ENCODE data around the gene CD109. TPM values are rescaled to one million over a fixed set of nuclear protein-coding genes. Genes with fewer than 3 reads are reported as not detected.

CD109 gene
- total RNA-seq, 5 donors from 2014 or later (not counting 1 experiment from before 2014, with no cell fraction given): 0.59 to 1.0 (median 0.68) TPM

- Histone ChIP-seq H3K9me3 (no peaks in the 10 kb centered on the region), H3K4me1 (ENCODE audit: control insufficient read depth in 1 of 2, extremely low read depth in 1 of 2, insufficient read depth in 2 of 2, low read length in 2 of 2) (peaks cover 5 to 10% of the 10 kb centered on the region in 2 experiments), H3K4me3 (ENCODE audit: control insufficient read depth in 1 of 2, extremely low read depth in 1 of 2, low read length in 1 of 2) (peak overlapping the region in 1 of 2 donors; percentile 18), H3K36me3 (ENCODE audit: control insufficient read depth in 2 of 2, extremely low read depth in 1 of 2, insufficient read depth in 1 of 2, low read length in 1 of 2) (no peaks in the 10 kb centered on the region), H3K27ac (ENCODE audit: low read length) (no peak overlapping the region), H3K27me3 (replicated peaks in 1 of 2; ENCODE audit: control insufficient read depth in 2 of 2, extremely low read depth in 1 of 2, insufficient read depth in 2 of 2, low read length in 1 of 2) (peaks cover 0 to 5% of the 10 kb centered on the region in 2 experiments)
- ATAC-seq (replicated peaks in 1 of 4): no peak
- peaks cover 21 to 41% of the 10 kb centered on the region in 2 donors for H3K27me3 Mint-ChIP-seq
- no peaks in the 10 kb centered on the region for H3K9me3 Mint-ChIP-seq
- peak overlapping the region; percentile 48 to 80 (median 78) for H3K4me3 Mint-ChIP-seq
- CTCF ChIA-PET: no interaction called here
- POLR2A ChIA-PET: no interaction called here
- no peaks in the 10 kb centered on the region for H3K36me3 Mint-ChIP-seq
- 61% methylated on average over 5 of the region's 10 CpGs for WGBS (ENCODE audit: insufficient coverage)
- no peak for DNase-seq
- H3K27ac Mint-ChIP-seq: peak overlapping the region in 1 of 2 donors; percentile 3
- H3K4me1 Mint-ChIP-seq: peaks cover 23 to 29% (median 26%) of the 10 kb centered on the region in 3 donors
Measured at GRCh38 chr6:73696966-73697655, 1.1 kb downstream of the CD109 start.

- CTCF ChIA-PET: no interaction called here
- WGBS (ENCODE audit: insufficient coverage): 83% methylated on average over 2 of the region's 4 CpGs
Measured at GRCh38 chr6:73699676-73700459, 3.9 kb downstream of the CD109 start.

GRCh38 chr6:73702444-73702843, 6.4 kb downstream of the CD109 start:
- H3K4me3 Mint-ChIP-seq: no peak overlapping the region
- ATAC-seq (replicated peaks in 1 of 4) (no peak), DNase-seq (no peak)
- H3K4me1 Mint-ChIP-seq: peaks cover 2 to 6% (median 5%) of the 10 kb centered on the region in 3 donors
- ChIA-PET CTCF (no interaction called here), POLR2A (no interaction called here)
- Histone ChIP-seq H3K9me3 (no peaks in the 10 kb centered on the region), H3K27ac (ENCODE audit: low read length) (no peak overlapping the region), H3K27me3 (replicated peaks in 1 of 2; ENCODE audit: control insufficient read depth in 2 of 2, extremely low read depth in 1 of 2, insufficient read depth in 2 of 2, low read length in 1 of 2) (no peaks in the 10 kb centered on the region), H3K4me3 (ENCODE audit: control insufficient read depth in 1 of 2, extremely low read depth in 1 of 2, low read length in 1 of 2) (no peak overlapping the region), H3K4me1 (ENCODE audit: control insufficient read depth in 1 of 2, extremely low read depth in 1 of 2, insufficient read depth in 2 of 2, low read length in 2 of 2) (peaks cover 0 to under 1% of the 10 kb centered on the region in 2 experiments), H3K36me3 (ENCODE audit: control insufficient read depth in 2 of 2, extremely low read depth in 1 of 2, insufficient read depth in 1 of 2, low read length in 1 of 2) (no peaks in the 10 kb centered on the region)
- H3K9me3 Mint-ChIP-seq: no peaks in the 10 kb centered on the region
- peaks cover 13 to 14% of the 10 kb centered on the region in 2 donors for H3K27me3 Mint-ChIP-seq
- H3K36me3 Mint-ChIP-seq: no peaks in the 10 kb centered on the region
- H3K27ac Mint-ChIP-seq: no peak overlapping the region
- WGBS (ENCODE audit: insufficient coverage): no CpG with 5 or more reads among the region's 2 CpGs

More at GRCh38 chr6:73699676-73700459, 3.9 kb downstream of the CD109 start:
- H3K9me3 ChIP-seq: no peaks in the 10 kb centered on the region
- Mint-ChIP-seq H3K27me3 (peaks cover 21 to 27% of the 10 kb centered on the region in 2 donors), H3K36me3 (no peaks in the 10 kb centered on the region), H3K27ac (no peak overlapping the region), H3K4me3 (no peak overlapping the region), H3K4me1 (peaks cover 23 to 29% (median 26%) of the 10 kb centered on the region in 3 donors), H3K9me3 (no peaks in the 10 kb centered on the region)
- POLR2A ChIA-PET: no interaction called here
- H3K36me3 ChIP-seq (ENCODE audit: control insufficient read depth in 2 of 2, extremely low read depth in 1 of 2, insufficient read depth in 1 of 2, low read length in 1 of 2): no peaks in the 10 kb centered on the region
- DNase-seq (no peak), ATAC-seq (replicated peaks in 1 of 4) (no peak)
- no peak overlapping the region for H3K4me3 ChIP-seq (ENCODE audit: control insufficient read depth in 1 of 2, extremely low read depth in 1 of 2, low read length in 1 of 2)
- H3K27me3 ChIP-seq (replicated peaks in 1 of 2; ENCODE audit: control insufficient read depth in 2 of 2, extremely low read depth in 1 of 2, insufficient read depth in 2 of 2, low read length in 1 of 2): peaks cover 0 to 5% of the 10 kb centered on the region in 2 experiments
- no peak overlapping the region for H3K27ac ChIP-seq (ENCODE audit: low read length)
- peaks cover 5 to 10% of the 10 kb centered on the region in 2 experiments for H3K4me1 ChIP-seq (ENCODE audit: control insufficient read depth in 1 of 2, extremely low read depth in 1 of 2, insufficient read depth in 2 of 2, low read length in 2 of 2)

GRCh38 chr6:73703466-73703865, 7.5 kb downstream of the CD109 start:
- DNase-seq (no peak), ATAC-seq (replicated peaks in 1 of 4) (no peak)
- no peaks in the 10 kb centered on the region for H3K9me3 Mint-ChIP-seq
- no peak overlapping the region for H3K4me3 ChIP-seq (ENCODE audit: control insufficient read depth in 1 of 2, extremely low read depth in 1 of 2, low read length in 1 of 2)
- H3K4me1 ChIP-seq (ENCODE audit: control insufficient read depth in 1 of 2, extremely low read depth in 1 of 2, insufficient read depth in 2 of 2, low read length in 2 of 2): no peaks in the 10 kb centered on the region
- no peaks in the 10 kb centered on the region for H3K36me3 ChIP-seq (ENCODE audit: control insufficient read depth in 2 of 2, extremely low read depth in 1 of 2, insufficient read depth in 1 of 2, low read length in 1 of 2)
- ChIA-PET POLR2A (no interaction called here), CTCF (no interaction called here)
- no peaks in the 10 kb centered on the region for H3K9me3 ChIP-seq
- no peaks in the 10 kb centered on the region for H3K27me3 ChIP-seq (replicated peaks in 1 of 2; ENCODE audit: control insufficient read depth in 2 of 2, extremely low read depth in 1 of 2, insufficient read depth in 2 of 2, low read length in 1 of 2)
- H3K36me3 Mint-ChIP-seq: no peaks in the 10 kb centered on the region
- H3K27ac Mint-ChIP-seq: no peak overlapping the region
- H3K4me3 Mint-ChIP-seq: no peak overlapping the region
- WGBS (ENCODE audit: insufficient coverage): no CpG with 5 or more reads among the region's 1 CpG
- H3K27me3 Mint-ChIP-seq: peaks cover 8 to 9% of the 10 kb centered on the region in 2 donors
- no peak overlapping the region for H3K27ac ChIP-seq (ENCODE audit: low read length)
- H3K4me1 Mint-ChIP-seq: no peaks in the 10 kb centered on the region

- Histone ChIP-seq H3K27me3 (replicated peaks in 1 of 2; ENCODE audit: control insufficient read depth in 2 of 2, extremely low read depth in 1 of 2, insufficient read depth in 2 of 2, low read length in 1 of 2) (no peaks in the 10 kb centered on the region), H3K4me3 (ENCODE audit: control insufficient read depth in 1 of 2, extremely low read depth in 1 of 2, low read length in 1 of 2) (no peak overlapping the region), H3K36me3 (ENCODE audit: control insufficient read depth in 2 of 2, extremely low read depth in 1 of 2, insufficient read depth in 1 of 2, low read length in 1 of 2) (no peaks in the 10 kb centered on the region), H3K9me3 (no peaks in the 10 kb centered on the region), H3K4me1 (ENCODE audit: control insufficient read depth in 1 of 2, extremely low read depth in 1 of 2, insufficient read depth in 2 of 2, low read length in 2 of 2) (no peaks in the 10 kb centered on the region), H3K27ac (ENCODE audit: low read length) (no peak overlapping the region)
- H3K36me3 Mint-ChIP-seq: no peaks in the 10 kb centered on the region
- WGBS (ENCODE audit: insufficient coverage): 82% methylated on average over 2 of the region's 8 CpGs
- H3K4me1 Mint-ChIP-seq: no peaks in the 10 kb centered on the region
- ChIA-PET CTCF (no interaction called here), POLR2A (no interaction called here)
- no peak overlapping the region for H3K27ac Mint-ChIP-seq
- peaks cover 8 to 9% of the 10 kb centered on the region in 2 donors for H3K27me3 Mint-ChIP-seq
- H3K4me3 Mint-ChIP-seq: no peak overlapping the region
- DNase-seq (no peak), ATAC-seq (replicated peaks in 1 of 4) (no peak)
- no peaks in the 10 kb centered on the region for H3K9me3 Mint-ChIP-seq
Measured at GRCh38 chr6:73704260-73704659, 8.3 kb downstream of the CD109 start.

GRCh38 chr6:73704798-73705197, 8.8 kb downstream of the CD109 start:
- 100% methylated on average over 2 of the region's 4 CpGs for WGBS (ENCODE audit: insufficient coverage)
- CTCF ChIA-PET: interaction anchor here in 1 of 2 donors (0.7 kb wide), 1 partner anchor 33 kb away, joined by 3 read pairs; no protein-coding TSS in a partner anchor
- Mint-ChIP-seq H3K36me3 (no peaks in the 10 kb centered on the region), H3K27me3 (peaks cover 3 to 7% of the 10 kb centered on the region in 2 donors), H3K27ac (no peak overlapping the region), H3K4me1 (no peaks in the 10 kb centered on the region), H3K9me3 (no peaks in the 10 kb centered on the region), H3K4me3 (no peak overlapping the region)
- Histone ChIP-seq H3K27ac (ENCODE audit: low read length) (no peak overlapping the region), H3K4me1 (ENCODE audit: control insufficient read depth in 1 of 2, extremely low read depth in 1 of 2, insufficient read depth in 2 of 2, low read length in 2 of 2) (no peaks in the 10 kb centered on the region), H3K4me3 (ENCODE audit: control insufficient read depth in 1 of 2, extremely low read depth in 1 of 2, low read length in 1 of 2) (no peak overlapping the region), H3K27me3 (replicated peaks in 1 of 2; ENCODE audit: control insufficient read depth in 2 of 2, extremely low read depth in 1 of 2, insufficient read depth in 2 of 2, low read length in 1 of 2) (no peaks in the 10 kb centered on the region), H3K36me3 (ENCODE audit: control insufficient read depth in 2 of 2, extremely low read depth in 1 of 2, insufficient read depth in 1 of 2, low read length in 1 of 2) (no peaks in the 10 kb centered on the region), H3K9me3 (no peaks in the 10 kb centered on the region)
- POLR2A ChIA-PET: interaction anchor here in 1 of 2 donors (0.6 kb wide), 1 partner anchor 9 kb away, joined by 3 read pairs; the partner anchor contains the start of gene CD109
- ATAC-seq (replicated peaks in 1 of 4): no peak
- no peak for DNase-seq
